ENCODE data around the gene SSBP2.

Gene SSBP2

DNA sequence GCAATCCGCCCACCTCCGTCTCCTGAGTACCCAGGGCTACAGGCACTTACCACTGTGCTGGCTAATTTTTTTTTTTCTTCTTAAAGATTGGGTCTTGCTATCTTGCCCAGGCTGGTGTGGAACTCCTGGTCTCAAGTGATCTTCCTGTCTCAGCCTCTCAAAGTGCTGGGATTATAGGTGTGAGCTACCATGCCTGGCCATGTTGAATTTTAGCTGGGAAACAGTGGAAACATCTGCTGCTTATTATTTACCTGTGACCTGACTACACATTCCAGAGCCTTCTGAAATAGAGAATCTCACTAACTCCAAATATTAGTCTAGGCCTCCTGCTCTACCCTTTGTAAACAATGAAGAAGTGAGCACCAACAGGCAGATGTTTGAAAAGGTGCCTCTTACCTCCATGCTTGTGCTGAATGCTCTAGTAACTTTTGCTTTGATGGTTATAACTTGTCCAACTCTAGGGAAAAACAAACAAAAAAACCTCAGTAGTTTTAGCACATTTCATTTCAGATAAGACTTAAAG lies 379.5 kb downstream of the SSBP2 start:
- DNase-seq = no peak

DNA sequence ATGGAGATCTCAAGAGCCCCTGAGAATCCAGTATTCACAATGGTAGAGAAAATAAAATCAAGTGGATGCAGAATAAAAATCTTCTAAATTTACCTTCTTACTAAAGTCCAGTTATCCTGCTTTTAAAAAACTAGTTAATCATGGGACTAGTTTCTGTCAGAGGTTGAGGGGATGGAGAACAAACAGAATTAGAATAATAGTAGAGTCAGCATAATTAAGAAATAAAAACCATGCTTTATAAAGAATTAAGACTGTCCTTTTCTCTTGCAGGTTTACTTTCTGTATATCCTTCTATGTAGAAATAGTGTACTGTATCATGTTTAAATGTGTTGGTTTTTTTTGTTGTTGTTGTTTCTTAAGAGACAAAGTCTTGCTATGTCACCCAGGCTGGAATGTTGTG lies 380.0 kb downstream of the SSBP2 start:
- DNase-seq = no peak

GRCh38 chr5:81365541-81365940 lies 385.4 kb downstream of the SSBP2 start:
- DNase-seq = no peak

DNA sequence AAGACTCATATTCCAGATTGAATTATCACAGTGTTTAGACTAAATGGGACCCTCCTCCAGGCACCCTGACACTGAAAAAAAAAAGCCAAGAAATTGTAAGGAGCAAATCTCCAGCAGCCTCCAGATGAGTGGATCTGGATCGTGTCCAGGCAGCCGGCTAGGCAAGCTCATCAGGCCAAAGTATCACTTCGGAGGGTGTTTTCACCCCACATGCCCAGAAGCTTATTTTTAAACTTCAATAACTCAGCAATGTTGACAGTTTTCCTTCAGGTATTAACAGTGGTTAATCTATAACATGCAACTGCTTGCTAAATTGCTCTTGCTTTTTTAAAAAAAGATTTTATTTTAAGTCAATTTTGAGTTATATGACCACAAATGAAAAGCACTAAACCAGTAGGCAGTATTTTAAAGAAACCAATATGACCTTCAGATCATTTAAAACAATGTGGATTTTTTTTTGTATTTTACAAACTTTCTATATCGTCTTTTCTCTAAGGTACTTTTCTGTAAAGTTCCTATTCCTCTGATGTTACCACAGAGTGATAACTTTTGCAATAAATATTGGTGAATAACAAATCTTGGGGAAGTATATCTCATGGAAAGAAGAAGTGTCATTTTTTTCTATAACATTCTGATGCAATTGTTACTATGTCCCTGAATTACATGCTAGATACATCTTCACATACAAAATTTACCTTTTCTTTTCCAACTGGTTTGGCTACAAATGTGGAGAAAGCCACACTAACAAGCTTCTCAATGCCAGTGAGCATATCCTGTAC lies 387.6 kb downstream of the SSBP2 start:
- no peak for DNase-seq

All from fibroblast of skin of abdomen (primary cell).